Parathyroid adenoma (tissue), 2 donors: ENCODE results near the gene WDR5.
A peak's percentile ranks its signal among the peaks of the same experiment; 100 is the strongest.

Experiments used
- H2AFZ ChIP-seq: fragments of 300-600 bp; sonication (generic); one replicate; pipeline ENCODE4 v1.7.0; 2017; ENCODE audit warnings: antibody characterized with exemption, mild to moderate bottlenecking
- H3K27ac ChIP-seq: fragments of 300-600 bp; sonication (generic); one replicate; pipeline ENCODE4 v1.7.0; 2017
- H3K27me3 ChIP-seq: fragments of 300-600 bp; sonication (generic); one replicate; pipeline ENCODE4 v1.7.0; 2017; ENCODE audit warnings: low read length; ENCODE audit not compliant: control insufficient read depth, insufficient read depth
- H3K36me3 ChIP-seq: fragments of 300-600 bp; sonication (generic); one replicate; pipeline ENCODE4 v1.7.0; 2017; ENCODE audit warnings: low read length; ENCODE audit not compliant: control insufficient read depth, insufficient read depth
- H3K4me1 ChIP-seq: fragments of 300-600 bp; sonication (generic); one replicate; pipeline ENCODE4 v1.7.0; 2017; ENCODE audit warnings: control low read depth
- H3K4me2 ChIP-seq: fragments of 300-600 bp; sonication (generic); one replicate; pipeline ENCODE4 v1.7.0; 2017; ENCODE audit warnings: low read length
- H3K4me3 ChIP-seq: fragments of 300-600 bp; sonication (generic); one replicate; pipeline ENCODE4 v1.7.0; 2017; ENCODE audit warnings: low read depth, low read length
- H3K79me2 ChIP-seq: fragments of 300-600 bp; sonication (generic); one replicate; pipeline ENCODE4 v1.7.0; 2017; ENCODE audit warnings: control low read depth
- H3K9ac ChIP-seq: fragments of 300-600 bp; sonication (generic); one replicate; pipeline ENCODE4 v1.7.0; 2017; ENCODE audit warnings: mild to moderate bottlenecking
- H3K9me3 ChIP-seq: fragments of 300-600 bp; sonication (generic); one replicate; pipeline ENCODE4 v1.7.0; 2017; ENCODE audit warnings: low read length; ENCODE audit not compliant: control insufficient read depth
- TF ChIP-seq, protein P1 (sequence below): fragments of 300-600 bp; sonication (generic); IDR thresholded peaks from one replicate; pipeline ENCODE4 v1.7.0; 2017; ENCODE audit warnings: antibody characterized with exemption, mild to moderate bottlenecking
- donor health status: primary hyperparathyroidism.

The WDR5 gene

DNA sequence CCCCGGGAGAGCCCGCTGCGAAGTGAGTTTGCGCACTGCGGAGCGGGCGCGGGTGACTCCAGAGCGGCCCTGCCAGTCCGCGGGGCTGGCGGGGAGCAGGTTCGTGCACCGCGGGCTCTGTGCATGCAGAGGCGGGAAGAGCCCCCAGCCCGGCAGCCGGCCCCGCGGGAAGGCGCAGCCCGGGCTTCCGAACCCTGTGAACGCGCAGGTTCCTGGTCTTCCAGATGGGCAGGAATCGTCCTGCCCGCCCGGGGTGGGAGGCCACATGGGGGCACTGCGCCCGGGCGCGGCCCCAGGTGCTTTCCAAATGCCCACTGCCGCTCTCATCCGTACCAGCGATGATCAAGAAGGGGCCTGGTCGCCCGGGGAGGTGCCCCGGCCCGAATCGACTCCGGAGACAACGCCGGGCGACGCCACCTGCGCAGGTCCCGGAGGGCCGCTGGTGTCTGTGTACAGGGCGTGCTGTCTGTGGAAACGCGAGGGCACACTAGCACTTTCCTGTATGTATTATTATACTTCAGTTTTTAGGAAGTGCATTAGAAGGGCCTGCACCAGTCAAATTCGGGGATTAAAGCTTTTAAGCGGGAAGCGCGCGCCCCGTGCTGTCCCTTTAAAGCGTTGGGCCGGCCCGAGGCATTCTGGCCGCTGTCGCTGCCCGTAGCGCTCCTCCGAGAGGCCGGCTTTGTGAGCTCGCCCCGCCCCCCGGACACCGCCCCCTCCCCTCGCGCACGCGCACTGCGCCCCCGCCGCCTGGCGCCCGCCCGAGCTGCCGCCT lies at the start of gene WDR5:
Gene WDR5, plus strand, starts transcription at position 740 of the 775 bp plus-strand sequence. CDS start 3,796 bp downstream, outside the sequence.
- Histone ChIP-seq H3K9me3 (no peaks in the 10 kb centered on the region), H3K4me1 (peaks cover 8% of the 10 kb centered on the region), H3K79me2 (peaks cover 7% of the 10 kb centered on the region), H3K27ac (peak within 1 kb of the TSS; percentile 91), H3K36me3 (no peaks in the 10 kb centered on the region), H3K4me3 (peak within 1 kb of the TSS; percentile 85), H2AFZ (peak within 1 kb of the TSS; percentile 91), H3K9ac (peak within 1 kb of the TSS; percentile 67), H3K4me2 (peak within 1 kb of the TSS; percentile 98), H3K27me3 (no peaks in the 10 kb centered on the region)
- TF ChIP-seq, protein P1, sequence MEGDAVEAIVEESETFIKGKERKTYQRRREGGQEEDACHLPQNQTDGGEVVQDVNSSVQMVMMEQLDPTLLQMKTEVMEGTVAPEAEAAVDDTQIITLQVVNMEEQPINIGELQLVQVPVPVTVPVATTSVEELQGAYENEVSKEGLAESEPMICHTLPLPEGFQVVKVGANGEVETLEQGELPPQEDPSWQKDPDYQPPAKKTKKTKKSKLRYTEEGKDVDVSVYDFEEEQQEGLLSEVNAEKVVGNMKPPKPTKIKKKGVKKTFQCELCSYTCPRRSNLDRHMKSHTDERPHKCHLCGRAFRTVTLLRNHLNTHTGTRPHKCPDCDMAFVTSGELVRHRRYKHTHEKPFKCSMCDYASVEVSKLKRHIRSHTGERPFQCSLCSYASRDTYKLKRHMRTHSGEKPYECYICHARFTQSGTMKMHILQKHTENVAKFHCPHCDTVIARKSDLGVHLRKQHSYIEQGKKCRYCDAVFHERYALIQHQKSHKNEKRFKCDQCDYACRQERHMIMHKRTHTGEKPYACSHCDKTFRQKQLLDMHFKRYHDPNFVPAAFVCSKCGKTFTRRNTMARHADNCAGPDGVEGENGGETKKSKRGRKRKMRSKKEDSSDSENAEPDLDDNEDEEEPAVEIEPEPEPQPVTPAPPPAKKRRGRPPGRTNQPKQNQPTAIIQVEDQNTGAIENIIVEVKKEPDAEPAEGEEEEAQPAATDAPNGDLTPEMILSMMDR, result peak; percentile 16

DNA sequence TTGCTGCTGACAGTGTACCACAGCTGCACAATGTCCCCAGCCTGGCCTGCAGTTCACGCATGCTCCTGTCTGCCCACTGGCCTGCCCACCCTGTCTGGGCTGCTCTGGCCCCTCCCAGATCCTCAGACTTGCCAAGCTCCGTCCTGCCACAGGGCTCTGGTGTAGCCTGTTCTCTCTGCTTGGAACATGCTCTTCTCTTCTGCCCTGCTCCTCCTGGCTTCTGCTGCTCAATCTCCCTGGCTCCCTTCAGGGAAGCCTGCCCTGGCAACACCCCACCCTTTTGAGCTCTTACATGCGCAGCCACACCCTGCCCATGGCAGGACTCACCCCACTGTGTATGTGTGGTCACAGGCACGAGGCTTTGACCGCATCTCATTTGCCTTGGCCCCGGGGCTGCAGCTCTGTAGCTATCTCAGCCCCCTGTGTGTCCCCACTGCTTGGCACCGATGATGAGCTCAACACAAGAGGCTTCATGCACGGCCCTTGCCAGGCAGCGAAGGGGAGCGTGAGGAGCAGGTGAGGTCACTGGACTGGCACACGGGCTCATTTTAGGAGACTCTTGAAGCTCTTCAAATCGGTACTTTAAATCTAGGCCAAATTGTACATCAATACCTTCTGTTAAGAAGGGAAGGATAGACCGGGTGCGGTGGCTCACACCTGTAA lies 47.7 kb upstream of the WDR5 start:
- Histone ChIP-seq H3K79me2 (no peaks in the 10 kb centered on the region), H2AFZ (no peak overlapping the region), H3K4me3 (no peak overlapping the region), H3K36me3 (no peaks in the 10 kb centered on the region), H3K27me3 (no peaks in the 10 kb centered on the region), H3K4me2 (no peak overlapping the region), H3K9me3 (no peaks in the 10 kb centered on the region), H3K9ac (no peak overlapping the region), H3K4me1 (no peaks in the 10 kb centered on the region), H3K27ac (no peak overlapping the region)
- TF ChIP-seq, protein P1, result no peak

DNA sequence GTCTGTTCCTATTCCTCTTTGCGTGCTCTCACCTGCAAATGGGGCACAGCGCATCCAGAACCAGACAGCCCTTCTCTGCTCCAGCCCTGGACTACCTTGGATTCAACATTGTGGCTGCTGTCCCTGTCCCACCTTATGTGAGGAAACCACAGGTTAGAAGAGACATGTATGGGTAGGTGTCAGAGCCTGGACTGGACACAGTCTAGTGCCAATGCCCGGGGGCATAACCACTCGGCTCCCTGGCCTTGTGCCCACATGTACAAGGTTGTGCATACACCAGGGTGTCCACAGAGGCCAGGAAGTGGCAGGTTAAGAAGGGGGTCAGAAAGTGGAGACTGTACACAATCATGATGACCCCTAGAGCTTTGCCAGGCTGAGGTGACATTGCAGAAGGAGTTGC lies 45.9 kb upstream of the WDR5 start:
- TF ChIP-seq, protein P1, result no peak
- Histone ChIP-seq H3K27me3 (no peaks in the 10 kb centered on the region), H3K4me1 (no peaks in the 10 kb centered on the region)

DNA sequence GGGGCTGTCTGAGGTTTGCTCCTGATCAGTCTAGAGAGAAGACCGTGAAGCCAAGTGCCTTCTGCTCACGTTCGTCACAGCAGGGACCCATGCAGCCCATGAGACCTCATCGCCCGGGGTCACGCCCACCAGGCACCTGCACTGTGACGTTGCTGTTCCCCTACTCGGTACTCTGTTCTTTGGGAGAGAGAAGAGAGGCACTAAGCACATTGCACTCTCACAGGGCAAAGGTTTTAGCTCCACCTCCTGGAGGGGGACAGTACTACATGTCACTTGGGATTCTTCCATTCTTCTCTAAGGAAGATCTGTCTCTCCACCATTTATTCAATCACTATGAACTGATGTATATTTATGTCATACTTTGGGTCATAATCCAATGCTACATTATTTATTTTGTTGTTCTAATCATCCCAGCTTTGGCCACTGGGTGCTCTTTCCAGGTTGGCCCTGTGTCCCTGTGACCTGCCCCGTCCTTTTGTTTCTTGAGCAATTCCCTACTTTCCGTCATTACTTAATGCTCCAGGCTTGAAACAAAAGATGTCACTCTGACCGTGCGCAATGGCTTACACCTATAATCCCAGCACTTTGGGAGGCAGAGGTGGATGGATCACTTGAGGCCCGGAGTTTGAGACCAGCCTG lies 36.6 kb upstream of the WDR5 start:
- H3K79me2 ChIP-seq, result no peaks in the 10 kb centered on the region

More for the DNA sequence above, 45.9 kb upstream of the WDR5 start:
- Histone ChIP-seq H2AFZ (no peak overlapping the region), H3K9ac (no peak overlapping the region), H3K27ac (no peak overlapping the region), H3K36me3 (no peaks in the 10 kb centered on the region), H3K79me2 (no peaks in the 10 kb centered on the region), H3K4me2 (no peak overlapping the region), H3K9me3 (no peaks in the 10 kb centered on the region), H3K4me3 (no peak overlapping the region)

More for the DNA sequence above, 36.6 kb upstream of the WDR5 start:
- TF ChIP-seq, protein P1, result peak; percentile 54
- Histone ChIP-seq H3K4me1 (no peaks in the 10 kb centered on the region), H3K9ac (no peak overlapping the region), H3K27me3 (no peaks in the 10 kb centered on the region), H3K4me2 (no peak overlapping the region), H3K36me3 (no peaks in the 10 kb centered on the region), H3K27ac (no peak overlapping the region), H3K9me3 (no peaks in the 10 kb centered on the region), H2AFZ (no peak overlapping the region), H3K4me3 (no peak overlapping the region)
